ENCODE measurements around the gene CCDC24.

- TF ChIP-seq, protein P1, sequence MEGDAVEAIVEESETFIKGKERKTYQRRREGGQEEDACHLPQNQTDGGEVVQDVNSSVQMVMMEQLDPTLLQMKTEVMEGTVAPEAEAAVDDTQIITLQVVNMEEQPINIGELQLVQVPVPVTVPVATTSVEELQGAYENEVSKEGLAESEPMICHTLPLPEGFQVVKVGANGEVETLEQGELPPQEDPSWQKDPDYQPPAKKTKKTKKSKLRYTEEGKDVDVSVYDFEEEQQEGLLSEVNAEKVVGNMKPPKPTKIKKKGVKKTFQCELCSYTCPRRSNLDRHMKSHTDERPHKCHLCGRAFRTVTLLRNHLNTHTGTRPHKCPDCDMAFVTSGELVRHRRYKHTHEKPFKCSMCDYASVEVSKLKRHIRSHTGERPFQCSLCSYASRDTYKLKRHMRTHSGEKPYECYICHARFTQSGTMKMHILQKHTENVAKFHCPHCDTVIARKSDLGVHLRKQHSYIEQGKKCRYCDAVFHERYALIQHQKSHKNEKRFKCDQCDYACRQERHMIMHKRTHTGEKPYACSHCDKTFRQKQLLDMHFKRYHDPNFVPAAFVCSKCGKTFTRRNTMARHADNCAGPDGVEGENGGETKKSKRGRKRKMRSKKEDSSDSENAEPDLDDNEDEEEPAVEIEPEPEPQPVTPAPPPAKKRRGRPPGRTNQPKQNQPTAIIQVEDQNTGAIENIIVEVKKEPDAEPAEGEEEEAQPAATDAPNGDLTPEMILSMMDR (IDR thresholded peaks at IDR 0.05) = no peak
- TF ChIP-seq POLR2AphosphoS5 (IDR thresholded peaks at IDR 0.05) = no peak
These were observed 43.0 kb downstream of the CCDC24 start for GRCh38 chr1:44034423-44034822.
